Measurements from ENCODE around the gene CAPN11.

Gene CAPN11

DNA sequence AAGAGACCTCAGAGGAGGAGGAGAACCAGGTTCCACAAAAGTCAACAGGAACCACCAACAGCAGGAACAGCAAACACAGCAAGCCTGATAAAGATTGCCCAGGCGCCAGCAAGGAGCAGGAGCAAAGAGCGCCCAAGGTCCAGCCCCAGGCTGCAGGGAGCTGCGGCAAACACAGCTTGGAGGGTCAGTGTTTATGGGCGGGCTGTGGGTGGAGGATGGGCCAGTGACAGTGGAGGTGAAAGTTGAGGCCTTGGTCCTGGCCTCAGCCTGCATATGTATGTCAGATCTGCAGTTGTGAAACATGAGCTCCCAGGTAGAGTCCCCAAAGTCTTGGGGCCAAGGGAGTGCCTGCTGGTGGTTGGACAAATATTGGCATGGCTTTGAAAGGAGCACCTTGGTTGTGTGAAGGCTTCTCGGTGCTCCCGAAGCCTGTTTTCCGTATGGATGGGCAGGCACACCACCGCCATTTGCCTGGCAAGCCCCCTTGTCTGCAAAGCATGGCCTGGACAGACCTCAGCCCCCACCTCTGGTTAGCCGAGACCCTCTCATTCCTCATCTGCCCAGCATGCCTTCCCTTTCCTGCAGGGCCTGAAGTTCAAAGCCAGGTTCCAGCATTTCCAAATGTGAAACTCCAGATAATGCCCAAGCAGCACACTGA, 2.0 kb upstream of the CAPN11 start:
- DNase-seq (ENCODE audit: low read depth in 3 of 3): no peak

DNA sequence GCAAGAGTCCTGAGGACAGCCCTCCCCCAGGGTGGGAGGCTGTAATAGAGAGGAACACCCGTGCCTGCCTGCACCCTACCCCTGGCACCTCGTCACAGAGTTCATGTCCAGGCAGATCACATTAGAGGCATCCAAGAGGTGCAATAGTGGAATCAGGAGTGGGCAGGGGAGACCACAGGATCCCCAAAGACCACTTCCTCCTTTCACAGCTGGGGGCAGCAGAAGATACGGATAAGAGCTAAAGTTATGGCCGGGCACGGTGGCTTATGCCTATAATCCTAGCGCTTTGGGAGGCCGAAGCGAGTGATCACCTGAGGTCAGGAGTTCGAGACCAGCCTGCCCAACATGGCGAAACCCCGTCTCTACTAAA, 1.5 kb upstream of the CAPN11 start:
- DNase-seq (ENCODE audit: low read depth in 3 of 3): no peak

DNA sequence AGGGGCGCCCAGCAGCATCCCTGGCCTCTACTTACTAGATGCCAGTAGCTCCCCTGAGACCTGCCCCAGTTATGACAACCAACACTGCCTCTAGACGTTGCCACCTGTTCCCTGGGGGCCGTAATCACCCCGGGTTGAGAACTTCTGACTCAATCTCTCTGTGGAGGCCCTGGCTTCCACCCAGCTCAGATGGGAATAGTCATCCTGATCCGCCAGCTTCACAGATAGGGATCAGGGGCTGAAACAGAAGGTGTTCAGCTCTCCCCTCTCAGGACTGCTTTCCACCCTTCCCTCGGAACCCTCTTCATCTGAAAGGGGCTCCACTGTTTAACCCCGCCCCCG, 3.3 kb downstream of the CAPN11 start:
- DNase-seq (ENCODE audit: low read depth in 3 of 3): no peak

DNA sequence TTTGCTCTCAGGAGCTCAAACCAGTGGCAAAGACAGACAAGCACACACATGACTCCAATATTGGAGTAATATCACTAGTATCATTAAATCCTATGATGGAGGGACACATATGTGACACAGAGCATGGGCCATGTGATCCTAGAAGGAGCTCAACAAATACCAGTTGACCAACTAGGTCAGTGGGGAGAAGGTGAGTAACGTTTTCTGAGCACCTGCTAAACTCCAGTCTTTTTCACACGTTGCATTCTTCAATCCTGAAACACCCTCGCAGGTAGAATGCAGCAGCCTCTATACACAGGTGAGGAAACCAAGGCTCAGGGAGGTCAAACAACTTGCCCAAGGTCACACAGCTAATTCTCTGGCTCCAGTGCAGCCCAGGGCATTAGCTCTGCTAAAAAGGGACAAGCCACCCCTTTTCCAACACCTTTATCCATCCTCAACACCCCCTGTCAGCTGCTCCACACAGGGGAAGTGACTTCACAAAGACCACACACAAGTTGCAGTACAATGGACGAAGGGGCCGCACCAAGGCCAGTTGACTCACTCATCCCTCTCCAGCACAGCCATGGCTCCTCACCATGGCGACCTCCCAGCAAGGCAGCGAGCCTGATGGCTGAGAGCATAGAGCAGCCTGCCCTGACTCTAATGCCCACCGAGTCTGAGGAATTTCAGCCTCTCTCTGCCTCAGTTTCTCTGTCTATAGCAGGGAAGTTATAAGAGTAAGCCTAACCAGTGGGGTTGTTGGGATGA, 4.4 kb downstream of the CAPN11 start:
- DNase-seq (ENCODE audit: low read depth in 3 of 3): no peak

GRCh38 chr6:44166116-44166515, 7.5 kb downstream of the CAPN11 start:
- DNase-seq (ENCODE audit: low read depth in 3 of 3): no peak

DNA sequence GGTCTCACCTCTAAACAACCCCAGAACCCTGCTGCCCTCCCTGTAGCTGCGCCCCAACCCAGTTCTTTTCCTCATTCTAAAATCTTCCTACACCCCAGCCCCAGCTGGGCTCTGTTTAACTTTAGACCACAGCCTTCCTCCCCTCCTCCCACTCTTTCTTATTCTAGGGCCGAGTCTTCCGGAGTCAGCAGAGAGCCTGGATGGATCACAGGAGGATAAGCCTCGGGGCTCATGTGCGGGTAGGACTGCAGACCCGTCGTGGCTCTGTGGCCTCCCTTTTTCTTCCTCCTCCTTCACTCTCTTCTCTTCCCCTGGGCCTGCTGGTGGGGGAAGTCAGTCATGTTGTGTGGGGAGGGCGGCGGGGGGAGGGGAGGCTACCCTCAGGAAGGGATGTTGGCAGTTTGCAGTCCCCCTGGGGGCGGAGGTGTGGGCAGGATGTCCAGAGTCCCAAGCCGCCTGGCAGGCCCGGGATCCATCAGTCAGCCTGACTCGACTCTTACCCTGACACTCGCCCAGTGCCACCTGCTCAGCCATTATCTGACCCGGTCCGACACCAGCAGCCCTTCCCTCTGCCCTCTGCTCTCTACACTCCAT, 8.1 kb downstream of the CAPN11 start:
- no peak for DNase-seq (ENCODE audit: low read depth in 3 of 3)

DNA sequence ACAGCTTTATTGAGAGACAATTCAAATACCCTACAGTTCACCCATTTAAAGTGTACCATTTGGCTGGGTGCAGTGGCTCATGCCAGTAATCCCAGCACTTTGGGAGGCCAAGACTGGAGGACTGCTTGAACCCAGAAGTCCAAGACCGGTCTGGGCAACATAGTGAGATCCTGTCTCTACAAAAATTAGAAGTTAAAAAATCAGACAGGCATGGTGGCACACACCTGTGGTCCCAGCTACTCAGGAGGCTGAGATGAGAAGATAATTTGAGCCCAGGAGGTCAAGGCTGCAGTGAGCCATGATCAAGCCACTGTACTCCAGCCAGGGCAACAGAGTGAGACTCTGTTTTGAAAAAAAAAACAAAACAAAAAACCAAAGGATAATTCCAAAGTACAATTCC, 8.9 kb downstream of the CAPN11 start:
- DNase-seq (ENCODE audit: low read depth in 3 of 3): no peak

- no peak for DNase-seq (ENCODE audit: low read depth in 3 of 3)
Observed at GRCh38 chr6:44169154-44169553, 10.5 kb downstream of the CAPN11 start.

DNA sequence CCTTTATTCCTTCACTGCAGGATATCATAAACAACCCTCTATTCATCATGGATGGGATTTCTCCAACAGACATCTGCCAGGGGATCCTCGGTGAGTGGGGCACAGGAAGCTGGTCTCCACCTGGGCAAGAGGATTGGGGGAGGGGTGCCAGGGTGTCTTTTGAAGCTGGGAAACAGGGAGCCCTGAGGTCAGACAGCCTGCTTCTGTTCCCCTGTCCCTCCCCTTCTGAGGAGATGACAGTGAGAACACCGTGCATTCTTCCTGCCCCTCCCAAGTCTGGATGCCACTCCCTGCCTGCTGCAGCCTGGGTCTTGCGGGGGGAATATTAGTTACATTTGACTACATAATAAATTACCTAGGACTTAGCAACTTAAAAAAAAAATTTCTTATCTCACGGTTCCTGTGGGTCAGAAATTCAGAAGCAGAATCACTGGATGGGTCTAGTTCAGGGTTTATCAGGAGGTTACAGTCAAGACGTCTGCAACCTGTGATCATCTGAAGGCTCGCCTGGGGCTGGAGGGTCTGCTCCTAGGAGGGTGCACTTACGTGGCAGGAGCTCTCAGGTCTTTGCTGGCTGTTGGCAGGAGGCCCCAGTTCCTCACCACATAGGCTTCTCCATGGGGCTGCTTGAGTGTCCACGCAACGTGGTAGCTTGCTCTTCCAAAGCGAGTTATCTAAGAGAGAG, 11.4 kb downstream of the CAPN11 start:
- no peak for DNase-seq (ENCODE audit: low read depth in 3 of 3)

- DNase-seq (ENCODE audit: low read depth in 3 of 3): no peak
Observed at GRCh38 chr6:44171899-44172546, 13.4 kb downstream of the CAPN11 start.

DNA sequence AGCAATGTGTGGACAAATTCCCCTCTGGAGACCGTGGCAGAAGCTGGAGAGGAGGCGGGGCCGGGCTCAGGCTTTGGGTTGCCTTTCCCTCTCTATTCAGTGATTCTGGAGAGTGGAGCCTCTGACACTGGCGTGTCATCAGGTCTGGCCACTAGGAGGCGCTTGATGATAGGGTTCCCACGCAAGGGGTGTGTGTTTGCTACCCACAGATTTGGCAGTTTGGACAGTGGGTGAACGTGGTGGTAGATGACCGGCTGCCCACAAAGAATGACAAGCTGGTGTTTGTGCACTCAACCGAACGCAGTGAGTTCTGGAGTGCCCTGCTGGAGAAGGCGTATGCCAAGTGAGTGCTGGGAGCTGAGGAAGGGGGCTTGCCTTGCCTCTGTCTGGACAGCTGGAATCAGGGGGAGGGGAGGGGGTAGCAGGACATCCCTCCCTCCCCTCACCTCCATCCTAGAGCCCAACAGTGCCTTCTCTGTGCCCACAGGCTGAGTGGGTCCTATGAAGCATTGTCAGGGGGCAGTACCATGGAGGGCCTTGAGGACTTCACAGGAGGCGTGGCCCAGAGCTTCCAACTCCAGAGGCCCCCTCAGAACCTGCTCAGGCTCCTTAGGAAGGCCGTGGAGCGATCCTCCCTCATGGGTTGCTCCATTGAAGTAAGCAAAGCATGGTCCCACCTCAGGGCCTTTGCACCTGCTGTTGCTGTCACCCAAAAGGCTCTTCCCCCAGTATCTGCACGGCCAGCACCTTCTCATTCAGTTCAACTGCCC, 14.3 kb downstream of the CAPN11 start:
- peak; percentile 58 to 64 (median 63) for DNase-seq (ENCODE audit: low read depth in 3 of 3)

DNA sequence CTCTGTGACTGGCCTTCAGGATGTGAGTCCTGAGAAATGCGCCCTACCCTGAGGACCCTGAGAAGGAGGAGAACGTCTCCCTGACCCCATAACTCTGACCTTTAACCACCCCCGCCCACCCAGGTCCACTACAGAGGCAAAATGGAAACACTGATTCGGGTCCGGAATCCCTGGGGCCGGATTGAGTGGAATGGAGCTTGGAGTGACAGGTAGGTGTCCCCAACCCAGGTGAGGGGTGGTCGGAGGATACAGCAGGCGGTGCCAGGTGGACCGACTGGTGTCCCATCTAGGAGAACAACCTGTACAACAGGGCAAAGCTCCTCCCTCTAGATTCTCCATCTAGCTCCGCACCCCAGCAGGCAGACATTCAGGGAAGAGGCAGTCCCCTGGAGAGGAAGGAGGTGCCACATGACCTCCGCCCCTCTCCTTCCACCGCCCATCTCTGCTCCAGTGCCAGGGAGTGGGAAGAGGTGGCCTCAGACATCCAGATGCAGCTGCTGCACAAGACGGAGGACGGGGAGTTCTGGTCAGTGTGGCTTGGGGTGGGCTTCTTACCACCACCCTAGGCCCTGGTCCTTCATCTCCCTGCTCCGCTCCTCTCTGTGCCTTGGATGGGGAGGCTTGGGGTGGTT, 17.6 kb downstream of the CAPN11 start:
- no peak for DNase-seq (ENCODE audit: low read depth in 3 of 3)

- no peak for DNase-seq (ENCODE audit: low read depth in 3 of 3)
Observed at GRCh38 chr6:44176762-44177509, 18.3 kb downstream of the CAPN11 start.

- DNase-seq (ENCODE audit: low read depth in 3 of 3): no peak
Observed at GRCh38 chr6:44177691-44178423, 19.2 kb downstream of the CAPN11 start.

- DNase-seq (ENCODE audit: low read depth in 3 of 3): no peak
Observed at GRCh38 chr6:44178424-44179071, 19.9 kb downstream of the CAPN11 start.

DNA sequence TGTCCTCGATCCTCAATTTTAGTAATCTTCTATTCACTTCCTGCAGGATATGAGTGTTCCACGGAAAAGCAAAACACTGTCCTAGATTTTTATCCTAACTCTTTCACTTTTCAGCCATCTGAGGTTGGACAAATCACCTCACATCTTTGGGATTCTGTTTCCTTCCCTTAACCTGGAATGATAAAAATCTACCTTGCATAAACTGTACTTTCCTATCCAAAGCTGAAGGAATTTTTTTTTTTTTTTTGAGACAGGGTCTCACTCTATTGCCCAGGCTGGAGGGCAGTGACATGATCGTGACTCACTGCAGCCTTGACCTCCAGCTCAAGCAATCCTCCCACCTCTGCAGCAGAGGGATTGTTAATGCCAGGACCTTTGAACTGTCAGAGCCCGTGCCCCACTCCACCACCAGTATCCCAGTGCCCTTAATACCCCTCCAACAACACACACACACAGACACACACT, 20.5 kb downstream of the CAPN11 start:
- DNase-seq (ENCODE audit: low read depth in 3 of 3): no peak

- no peak for DNase-seq (ENCODE audit: low read depth in 3 of 3)
Observed at GRCh38 chr6:44179648-44180047, 21.0 kb downstream of the CAPN11 start.

- DNase-seq (ENCODE audit: low read depth in 3 of 3): no peak
Observed at GRCh38 chr6:44180406-44180805, 21.8 kb downstream of the CAPN11 start.

DNA sequence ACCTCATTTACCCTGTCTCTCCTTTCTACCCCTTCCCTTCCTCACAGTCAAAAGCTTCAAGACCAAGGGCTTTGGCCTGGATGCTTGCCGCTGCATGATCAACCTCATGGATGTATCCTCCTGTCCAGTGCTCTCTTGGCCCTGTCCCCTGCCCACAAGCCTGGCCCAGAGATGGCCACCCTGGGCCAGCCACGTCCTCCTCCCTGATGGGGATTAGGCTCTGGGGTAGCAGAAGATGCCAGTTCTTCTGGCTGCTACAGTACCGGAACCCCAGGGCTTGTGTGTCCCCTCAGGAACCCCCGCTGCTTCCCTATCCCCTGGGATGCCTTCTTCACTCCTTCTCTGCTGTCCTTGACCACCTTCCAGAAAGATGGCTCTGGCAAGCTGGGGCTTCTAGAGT, 22.3 kb downstream of the CAPN11 start:
- DNase-seq (ENCODE audit: low read depth in 3 of 3): no peak
